C4-2B (cell line): ENCODE data around the gene PUSL1.

Source experiments
- H3K27ac ChIP-seq: fragments of 450-650 bp; 2 replicates; pipeline ENCODE4 v1.5.1; 2017
- CTCF ChIP-seq: fragments of 450-650 bp; conservative IDR thresholded peaks from 2 replicates; pipeline ENCODE4 v1.5.1; 2017; ENCODE audit warnings: mild to moderate bottlenecking
- ZFX ChIP-seq: fragments of 450-650 bp; IDR thresholded peaks from 2 replicates; pipeline ENCODE4 v1.6.1; 2017

PUSL1 gene

GRCh38 chr1:1262758-1263157, 45.6 kb upstream of the PUSL1 start:
- no peak overlapping the region for H3K27ac ChIP-seq
- TF ChIP-seq CTCF (no peak), ZFX (no peak)

GRCh38 chr1:1264026-1264425, 44.4 kb upstream of the PUSL1 start:
- H3K27ac ChIP-seq, result no peak overlapping the region

GRCh38 chr1:1264868-1265272, 43.5 kb upstream of the PUSL1 start:
- TF ChIP-seq CTCF (no peak), ZFX (no peak)
- H3K27ac ChIP-seq, result no peak overlapping the region

More at GRCh38 chr1:1264026-1264425, 44.4 kb upstream of the PUSL1 start:
- TF ChIP-seq CTCF, result no peak

DNA sequence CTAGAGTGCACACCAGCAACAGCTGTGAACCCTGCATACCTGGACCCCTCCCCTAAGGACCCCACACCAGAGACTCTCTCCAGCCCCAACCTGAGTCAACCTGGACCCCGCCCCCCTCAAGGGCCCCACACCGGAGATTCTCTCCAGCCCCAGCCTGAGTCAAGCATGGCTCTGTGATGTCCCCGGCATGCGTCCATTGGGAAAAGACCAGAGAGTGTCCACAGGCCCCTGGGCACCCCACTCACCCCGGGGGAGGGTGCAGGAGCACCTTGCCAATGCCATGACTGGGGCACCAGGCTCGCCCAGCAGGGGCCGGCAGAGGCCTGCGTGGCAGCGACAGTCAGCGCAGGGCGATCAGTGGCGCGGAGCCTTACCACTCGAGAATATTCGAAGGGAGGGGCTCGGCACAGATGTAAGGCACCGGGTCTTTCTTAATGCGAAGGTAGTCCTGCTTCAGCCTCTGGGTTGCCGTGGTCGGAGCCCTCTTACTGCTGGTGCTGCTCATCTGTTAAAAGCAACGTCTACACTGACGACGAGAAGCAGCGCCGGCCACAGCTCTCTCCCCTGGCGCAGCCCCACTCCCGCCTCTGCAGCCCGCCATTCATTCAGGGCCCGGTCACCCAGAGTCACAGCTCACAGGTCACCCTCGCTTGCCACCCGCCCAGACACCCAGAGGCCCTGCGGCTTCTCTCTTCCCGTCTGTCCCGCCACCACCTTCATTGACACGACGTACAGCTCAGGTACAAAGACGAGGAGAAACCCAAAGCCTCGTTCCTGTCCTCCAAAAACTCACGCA, 40.7 kb upstream of the PUSL1 start:
- TF ChIP-seq CTCF (no peak), ZFX (no peak)
- H3K27ac ChIP-seq, result no peak overlapping the region

- no peak overlapping the region for H3K27ac ChIP-seq
- TF ChIP-seq CTCF, result no peak
- TF ChIP-seq ZFX, result no peak
Observed at GRCh38 chr1:1268284-1268682, 40.1 kb upstream of the PUSL1 start.

DNA sequence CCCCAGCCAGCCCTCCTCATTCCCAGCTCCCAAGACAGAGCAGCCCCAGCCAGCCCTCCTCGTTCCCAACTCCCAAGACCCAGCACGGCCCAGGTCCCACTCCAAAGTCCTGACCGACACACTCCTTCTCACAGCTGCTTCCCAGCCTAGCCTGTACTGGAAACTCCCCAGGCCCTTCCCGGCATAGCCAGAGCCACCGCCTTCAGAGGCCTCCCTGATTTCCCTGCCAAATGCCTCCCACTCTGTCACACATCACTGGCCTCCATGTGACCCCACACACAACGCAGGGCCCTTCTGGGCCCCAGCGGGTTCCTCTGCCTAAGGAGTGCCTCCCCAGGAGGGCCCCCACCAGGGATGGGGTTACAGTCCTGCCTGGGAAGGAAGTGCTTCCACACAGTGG, 37.6 kb upstream of the PUSL1 start:
- H3K27ac ChIP-seq, result no peak overlapping the region
- TF ChIP-seq ZFX (no peak), CTCF (no peak)

DNA sequence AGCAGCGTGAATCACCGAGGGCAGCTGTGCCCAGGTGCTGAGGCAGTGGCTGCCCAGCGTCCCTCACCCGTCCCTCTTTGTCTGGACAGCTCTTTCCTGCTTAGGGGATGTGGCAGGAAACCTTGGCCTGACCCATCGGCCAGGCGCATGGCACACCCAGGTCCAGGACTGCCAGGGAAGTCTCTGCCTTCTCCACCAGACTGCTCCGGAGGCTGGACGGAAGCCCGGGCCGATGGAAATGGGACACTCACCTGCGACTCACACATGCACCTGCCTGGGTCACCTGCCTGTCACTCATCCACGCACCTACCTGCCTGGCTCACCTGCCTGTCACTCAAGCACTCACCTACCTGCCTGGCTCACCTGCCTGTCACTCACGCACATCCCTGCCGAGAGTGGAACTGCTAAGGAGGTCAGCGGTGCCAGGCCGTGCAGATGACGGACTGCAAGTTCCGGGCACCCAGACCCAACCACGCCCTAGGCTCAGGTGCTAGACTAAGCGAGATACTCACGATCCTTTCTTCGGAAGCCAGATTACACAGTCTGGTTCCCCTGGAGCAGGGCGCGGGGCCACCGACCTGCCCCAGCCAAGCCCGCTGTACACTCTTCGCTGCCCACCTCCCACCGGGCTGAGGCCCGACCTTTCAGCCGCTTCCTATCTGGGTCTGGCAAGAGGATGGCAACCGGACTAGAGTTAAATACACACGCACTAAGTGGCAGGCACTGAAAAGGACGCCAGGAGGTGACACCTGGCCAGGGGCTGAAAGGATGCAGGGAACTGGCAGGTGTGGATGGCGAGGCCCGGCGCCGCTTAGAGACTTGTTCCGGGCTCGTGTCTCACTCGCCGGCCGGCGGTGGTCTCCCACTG, 35.8 kb upstream of the PUSL1 start:
- peak overlapping the region; percentile 95 for H3K27ac ChIP-seq
- TF ChIP-seq CTCF, result no peak
